Stimulated activated CD4-positive, alpha-beta T cell treated with anti-CD3 and anti-CD28 coated beads, Interleukin-15, amount 100 ng/mL, for 24 hours (primary cell): ENCODE data around the gene SRGAP2.
"Not testable (repeated sequence)": the region's sequence is repeated elsewhere in the genome, so short reads cannot be mapped to it uniquely, and the experiment has no call there.

Source experiments
- DNase-seq: peaks from one replicate; pipeline ENCODE4 v3.0.0-alpha.2; 2020

Gene SRGAP2

DNA sequence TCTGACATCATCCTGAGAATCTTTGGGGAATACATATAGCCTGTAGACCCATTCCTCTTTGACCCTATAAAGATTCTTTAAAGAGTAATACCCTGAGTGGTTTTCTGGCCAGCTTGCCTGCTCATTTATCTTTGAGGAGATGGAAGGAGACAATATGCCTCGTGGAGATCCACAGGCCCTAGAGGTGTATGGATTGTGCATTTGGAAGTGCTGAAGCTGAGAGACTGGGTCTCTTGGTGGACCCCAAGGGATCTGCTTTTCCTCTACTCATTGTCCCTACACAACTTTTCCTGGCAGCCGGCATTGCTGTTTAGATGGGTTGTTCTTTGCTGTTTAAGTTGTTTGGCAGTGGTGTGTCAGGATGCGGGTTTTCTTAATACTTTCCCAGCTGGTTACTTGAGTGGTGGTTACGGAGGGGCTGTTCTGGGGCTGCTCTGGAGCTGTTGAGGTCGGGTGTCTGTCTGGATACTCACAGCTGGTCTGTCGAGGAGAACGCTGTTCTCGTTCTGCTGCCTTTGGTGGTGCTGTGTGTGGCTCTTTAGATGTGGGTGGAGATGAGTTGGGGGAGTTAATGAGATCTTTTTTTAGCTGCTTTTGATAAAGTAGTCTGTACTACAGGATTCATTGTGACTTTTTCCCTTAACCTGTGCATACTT, 49.5 kb downstream of the SRGAP2 start:
- not testable (repeated sequence) for DNase-seq
